DMS114 treated with DMSO at 0.1 percent for 48 hours (cell line): ENCODE results near the gene DTX4.

Experiments
- DNase-seq: peaks from one replicate; lab custom pipeline; 2025; ENCODE audit not compliant: unreplicated experiment; lab: John Stamatoyannopoulos, UW

DTX4 gene

DNA sequence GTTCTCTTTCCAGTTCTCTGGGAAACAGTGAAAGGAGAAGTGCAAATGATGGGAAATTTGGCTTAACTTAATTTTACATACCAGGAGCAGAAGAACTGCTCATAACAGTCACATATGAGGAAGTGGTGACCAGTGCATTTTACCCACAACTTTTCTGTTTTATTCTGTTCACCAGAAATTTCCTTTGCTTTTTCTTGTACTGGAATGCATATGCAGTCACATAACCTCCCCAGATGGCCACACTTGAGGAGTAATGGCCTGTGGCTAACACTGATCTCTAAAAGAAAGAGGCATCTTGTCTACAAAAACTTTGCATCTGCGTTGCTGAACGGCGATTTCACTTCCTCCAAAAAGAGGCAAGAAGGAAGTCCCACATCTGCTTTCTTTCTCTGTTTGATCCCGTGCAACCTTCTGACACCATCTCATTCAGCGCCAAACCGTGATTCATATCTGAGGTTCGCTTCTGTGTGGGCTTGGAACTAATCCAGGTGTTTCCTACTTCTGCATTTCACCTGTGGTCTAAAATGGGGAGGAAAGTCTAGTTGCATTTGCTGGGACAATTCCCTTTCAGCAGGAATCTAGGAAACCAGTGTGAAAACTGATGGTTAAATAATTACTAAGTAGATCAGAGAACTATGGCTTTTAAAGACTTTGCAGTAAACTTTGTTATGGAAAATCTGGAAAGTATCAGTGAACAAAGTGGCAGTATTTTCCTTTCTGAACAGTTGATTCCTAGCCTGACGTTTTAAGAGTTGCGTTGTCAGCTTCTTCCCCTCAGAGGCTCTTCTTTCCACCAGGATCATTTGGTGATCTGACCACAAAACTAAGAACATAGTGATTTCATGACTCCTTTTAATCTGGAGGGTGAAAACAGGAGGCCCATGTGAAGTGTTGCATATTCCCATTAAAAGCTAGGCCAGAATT, 45.0 kb downstream of the DTX4 start:
- DNase-seq, result no peak

DNA sequence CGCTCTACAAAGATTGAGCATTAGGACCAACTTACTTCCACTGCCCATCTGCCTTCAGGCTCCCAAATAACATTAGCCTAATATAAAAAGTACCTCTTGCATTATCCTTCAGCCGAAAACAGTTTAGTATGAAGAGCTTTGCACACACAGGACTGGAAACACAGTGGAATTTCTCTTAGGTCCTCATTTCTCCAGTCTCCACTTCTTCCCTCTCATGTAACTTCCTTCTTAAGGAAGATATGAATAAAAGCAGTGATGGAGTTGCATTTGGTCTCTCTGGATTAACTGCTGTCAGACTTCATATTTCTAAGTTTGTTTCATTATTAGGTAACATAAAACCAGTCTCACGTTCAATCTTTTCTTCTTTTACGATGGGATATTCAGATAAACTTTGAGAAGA, 46.4 kb downstream of the DTX4 start:
- no peak for DNase-seq

DNA sequence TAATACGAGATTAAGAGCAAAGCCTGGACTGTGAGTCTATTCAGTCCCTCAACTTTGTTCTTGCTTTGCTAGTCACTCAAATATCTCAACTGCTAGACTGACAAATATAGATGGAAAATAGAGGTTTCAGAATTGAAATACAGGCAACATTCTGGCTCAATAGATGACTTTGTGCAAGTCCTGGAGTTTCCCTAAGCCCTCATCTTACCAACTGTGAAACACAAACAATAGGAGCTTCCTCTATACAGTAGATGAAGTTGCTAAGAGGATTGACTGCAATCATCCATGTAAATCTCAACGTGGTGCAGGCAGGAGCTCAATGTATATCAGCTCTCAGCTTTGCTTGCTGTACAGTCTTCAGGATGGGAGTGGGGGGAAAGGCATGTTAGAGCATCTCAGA, 47.0 kb downstream of the DTX4 start:
- no peak for DNase-seq

DNA sequence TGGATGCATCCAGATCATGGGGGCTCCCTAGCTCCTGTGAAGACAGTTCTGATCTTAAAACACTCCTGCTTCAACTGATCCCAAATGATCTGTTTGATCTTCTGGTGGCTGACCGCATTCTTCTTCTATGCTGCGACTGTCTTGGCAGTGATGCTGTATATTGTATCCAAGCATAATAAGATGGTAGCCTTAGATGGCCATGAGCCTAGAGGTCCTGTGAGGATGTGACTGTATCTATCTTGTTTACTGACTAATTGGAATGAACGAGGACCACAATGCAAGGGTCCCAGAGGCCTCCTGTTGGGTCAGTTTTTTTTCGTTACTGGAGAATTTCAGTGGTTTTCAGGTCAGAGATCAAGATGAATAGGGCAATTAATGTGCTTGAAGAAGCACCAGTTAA, 47.9 kb downstream of the DTX4 start:
- no peak for DNase-seq

DNA sequence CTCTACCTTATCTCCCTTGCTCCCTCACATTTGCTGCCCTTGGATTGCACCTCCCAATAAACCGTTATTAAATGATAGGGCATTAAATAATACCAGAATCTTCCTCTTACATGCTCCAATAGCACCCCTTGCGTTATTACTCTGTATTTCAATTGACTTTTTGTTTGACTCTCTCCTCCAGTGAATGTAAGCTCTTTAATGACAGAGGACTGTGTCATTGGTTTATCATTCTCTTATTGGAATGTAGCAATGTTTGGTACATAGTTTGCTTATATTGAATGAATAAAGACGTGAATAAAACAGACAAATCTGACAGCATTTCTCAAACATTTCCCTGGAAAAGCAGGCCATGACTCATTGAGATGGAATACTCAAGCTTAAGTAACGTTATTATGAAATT, 49.5 kb downstream of the DTX4 start:
- DNase-seq, result no peak

DNA sequence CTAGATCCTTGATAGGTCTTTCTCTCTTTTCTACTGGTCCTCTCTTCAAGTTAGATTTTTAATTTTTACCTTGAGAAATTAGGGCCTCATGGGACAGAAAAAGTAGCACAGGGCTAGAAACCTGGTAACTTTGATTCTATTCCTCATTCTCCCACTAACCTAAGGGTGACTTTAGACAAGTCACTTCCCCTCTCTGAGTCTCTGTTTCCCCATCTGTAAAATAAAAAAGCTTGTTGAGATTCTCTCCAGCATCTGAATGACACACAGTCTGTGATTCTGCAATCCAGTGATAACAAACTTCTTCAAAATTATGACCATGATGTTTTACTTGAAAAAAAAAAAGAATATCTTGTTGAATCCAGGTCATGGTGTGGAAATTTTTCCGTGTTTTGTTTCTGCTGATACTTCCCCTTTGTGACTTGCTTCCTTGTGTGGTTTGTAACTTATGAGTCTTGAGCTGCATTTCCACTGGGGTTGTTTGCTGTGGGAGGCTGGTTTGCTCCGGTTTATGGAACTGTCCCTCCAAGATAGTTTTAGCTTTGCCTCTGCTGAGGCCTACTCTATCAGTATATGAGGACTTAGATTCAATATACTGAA, 50.6 kb downstream of the DTX4 start:
- DNase-seq, result no peak

DNA sequence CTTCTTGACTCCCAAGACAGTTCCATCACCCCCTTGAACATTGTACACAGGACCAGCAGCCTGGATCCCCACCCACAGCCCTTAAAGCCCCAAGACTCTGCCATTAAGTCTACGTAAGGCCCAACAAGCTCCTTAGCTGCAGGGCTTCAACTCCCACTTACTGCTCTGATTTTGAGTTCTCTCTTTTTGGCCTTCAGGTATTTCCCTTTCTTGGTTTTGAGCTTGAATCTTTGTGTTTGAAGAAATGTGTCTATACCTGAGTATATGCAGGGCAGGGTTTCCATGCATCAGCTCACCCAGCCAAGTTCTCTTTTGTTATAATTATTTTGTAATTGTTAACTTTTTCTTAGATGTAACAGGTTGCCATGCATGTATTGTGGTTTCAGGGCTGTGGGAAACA, 51.2 kb downstream of the DTX4 start:
- DNase-seq, result no peak

DNA sequence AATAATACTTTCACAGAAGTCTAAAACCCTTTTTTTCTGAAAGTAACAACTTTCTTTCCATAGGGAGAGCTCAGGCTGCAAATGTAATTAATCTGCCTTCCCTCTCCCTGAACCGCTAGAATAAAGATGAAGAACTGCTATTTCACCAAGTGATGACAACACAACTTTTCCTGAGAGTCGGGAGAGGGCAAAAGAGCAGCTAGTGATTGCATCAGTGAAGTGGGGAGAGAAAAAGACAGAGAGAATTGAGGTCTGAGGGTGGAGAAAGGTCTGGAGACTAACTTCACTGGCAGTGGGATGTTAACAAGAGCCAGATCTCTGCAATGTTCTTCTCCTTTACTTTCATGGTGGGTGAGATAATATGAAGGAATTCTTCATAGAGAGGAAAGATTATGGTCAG, 51.7 kb downstream of the DTX4 start:
- DNase-seq, result no peak

DNA sequence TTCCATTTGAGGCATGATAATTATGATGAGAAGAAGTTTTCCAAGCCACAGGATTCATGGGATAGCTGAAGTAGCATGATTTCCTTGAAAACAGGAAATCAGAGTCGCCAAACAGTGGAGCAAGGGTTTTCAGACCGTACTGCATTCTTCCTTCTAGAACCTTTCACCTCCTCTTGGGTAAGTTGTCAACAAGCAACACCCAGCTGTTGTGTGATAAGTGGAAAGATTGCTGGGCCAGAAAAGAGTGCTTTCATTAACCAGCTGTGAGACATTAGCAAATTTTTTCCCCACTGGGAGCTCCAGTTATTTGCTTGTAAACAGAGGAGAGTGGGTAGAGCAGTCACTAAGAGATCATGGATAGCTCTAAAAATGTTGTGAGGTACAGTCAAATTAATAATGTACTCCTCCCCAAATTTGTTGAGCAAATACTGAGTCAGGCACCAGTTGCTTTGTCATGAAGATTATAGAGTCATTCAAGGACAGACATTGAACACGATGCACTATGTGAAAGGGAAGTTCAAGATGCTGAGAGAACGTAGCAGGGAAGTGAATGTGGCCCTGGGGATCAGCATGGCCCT, 52.5 kb downstream of the DTX4 start:
- no peak for DNase-seq

DNA sequence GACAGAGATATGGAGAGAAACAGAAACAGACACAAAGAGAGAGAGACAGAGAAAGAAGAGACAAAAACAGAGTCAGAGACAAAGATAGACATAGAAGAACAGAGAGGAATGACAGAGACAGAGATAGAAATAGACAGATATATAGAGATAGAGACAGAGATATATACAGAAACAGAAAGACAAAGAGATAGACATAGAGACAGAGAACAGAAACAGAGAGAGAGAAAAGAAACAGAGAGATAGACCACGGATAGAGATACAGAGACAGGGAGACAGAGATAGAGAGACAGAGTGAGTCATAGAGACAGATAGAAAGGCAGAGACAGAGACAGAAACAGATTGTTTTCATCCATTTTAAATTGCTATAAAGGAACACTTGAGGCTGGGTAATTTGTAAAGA, 53.1 kb downstream of the DTX4 start:
- no peak for DNase-seq

DNA sequence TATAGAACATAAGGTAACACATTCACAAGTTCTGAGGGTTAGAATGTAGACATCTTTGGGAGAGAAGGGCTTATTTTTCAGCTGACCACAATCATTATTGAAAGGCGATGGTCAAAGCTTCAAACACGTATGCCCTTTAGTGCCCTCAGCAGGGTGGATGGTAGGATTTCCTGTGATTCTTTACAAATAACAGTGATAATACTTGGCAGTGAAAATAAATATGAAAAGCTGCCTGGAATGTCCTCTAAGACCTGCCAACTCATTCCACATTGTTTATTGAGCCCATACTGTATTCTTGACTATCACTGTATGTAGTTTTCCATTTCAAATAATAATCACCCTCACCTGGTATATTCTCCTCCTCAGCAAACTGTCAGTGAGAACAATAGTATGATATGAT, 54.5 kb downstream of the DTX4 start:
- DNase-seq, result no peak

DNA sequence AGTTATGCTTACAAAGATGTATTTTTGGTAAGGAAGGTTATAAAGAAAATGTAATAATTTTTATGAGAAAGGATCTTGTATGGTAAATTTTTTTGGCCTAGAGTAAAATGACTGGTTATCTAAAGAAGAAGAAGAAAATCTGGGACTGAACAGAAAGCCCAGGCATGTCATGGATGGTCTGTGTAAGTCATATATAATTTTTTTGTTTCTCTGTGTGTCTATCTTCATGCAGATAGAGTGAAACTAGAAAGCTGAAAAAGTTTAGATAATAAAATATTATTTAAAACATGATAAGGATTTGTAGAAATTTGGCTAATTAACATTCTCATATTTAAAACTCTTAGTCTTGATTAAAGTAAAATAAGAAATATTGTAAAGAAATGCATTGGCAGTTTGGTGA, 68.4 kb downstream of the DTX4 start:
- DNase-seq, result no peak

DNA sequence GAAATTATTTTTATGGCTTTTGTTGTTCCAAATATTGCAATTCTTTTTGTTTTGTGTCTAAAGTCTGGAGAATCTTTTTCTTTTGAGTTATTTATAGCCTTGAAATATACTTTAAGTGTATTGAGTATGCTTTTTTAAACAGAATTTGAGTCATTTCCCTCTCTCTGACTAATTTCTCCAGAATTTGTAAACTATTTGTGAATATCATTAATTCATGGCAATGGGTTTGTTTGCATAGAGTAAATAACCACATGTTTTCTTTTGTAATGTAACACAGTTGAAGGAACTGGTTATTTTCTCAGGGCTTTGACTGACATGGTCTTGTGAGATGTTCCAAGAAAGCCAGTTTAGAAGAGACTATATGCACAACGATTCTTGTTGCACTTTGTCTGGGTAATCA, 71.7 kb downstream of the DTX4 start:
- DNase-seq, result no peak

DNA sequence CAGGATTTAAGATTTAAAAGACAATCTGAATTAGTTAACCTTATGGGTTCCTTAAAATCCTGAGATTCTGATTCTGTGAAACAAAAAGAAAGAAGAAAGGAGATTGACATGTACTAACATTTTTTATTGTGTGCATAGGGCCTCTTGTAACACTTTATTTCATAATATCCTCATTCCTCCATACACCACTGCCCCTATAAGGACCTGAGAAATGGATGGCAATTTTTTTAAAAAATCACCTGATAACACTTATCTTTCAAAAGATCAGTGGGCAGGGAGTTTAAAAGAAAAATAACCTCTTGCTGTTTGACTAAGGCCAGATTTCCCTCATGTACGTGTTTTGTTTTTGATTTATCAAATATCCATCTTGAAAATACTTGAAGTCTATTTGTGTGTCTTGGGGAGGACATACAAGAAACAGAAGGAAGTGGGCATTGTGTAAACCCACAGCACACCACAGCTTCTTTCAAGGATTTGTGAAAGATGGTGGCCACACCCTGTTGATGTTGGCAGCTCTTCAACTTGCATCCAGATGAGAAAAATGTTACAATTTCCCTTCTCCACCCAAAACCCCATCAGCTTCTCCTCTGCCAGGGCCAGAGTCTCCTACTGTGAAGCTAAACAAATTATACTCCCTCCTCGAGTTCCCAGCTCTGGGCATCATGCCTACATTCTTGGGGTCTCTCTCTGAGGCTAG, 75.7 kb downstream of the DTX4 start:
- DNase-seq, result no peak

DNA sequence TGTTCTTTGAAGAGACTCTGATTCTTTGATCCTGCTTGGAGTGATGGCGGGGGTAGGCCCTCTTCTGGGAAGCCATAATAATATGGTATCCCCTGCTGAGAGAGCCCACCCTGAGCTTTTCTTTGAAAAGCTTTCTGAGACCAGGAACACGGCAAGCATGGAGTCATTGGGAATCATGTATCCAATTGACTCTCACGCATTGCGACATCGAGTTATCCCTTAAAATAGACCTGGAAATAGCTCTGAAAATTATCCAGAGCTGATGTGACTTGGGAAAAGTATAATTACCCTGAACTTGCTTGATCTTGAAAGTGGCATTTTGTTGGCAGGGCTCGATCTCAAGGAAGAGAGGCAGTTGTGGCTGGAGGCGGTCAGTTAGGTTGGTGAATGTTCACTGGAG, 77.6 kb downstream of the DTX4 start:
- no peak for DNase-seq

DNA sequence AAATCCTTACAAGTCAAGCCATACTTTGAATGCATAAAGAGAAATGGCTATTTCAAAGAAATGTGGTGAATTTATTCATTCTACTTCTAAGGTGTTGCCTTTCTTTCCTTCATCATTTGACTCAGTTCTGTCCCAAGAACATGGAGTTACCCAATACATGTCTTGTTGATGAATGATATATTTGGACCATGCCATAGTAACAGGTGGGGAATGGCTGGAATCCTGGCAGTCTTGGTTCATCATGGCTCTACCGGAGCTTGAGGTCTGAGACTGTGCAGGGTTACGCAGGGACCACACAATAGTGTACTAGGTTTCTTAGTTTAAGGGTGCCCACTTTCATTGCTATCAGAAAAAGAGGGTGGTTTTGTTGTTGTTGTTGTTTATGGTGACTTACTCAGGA, 81.1 kb downstream of the DTX4 start:
- DNase-seq, result no peak

DNA sequence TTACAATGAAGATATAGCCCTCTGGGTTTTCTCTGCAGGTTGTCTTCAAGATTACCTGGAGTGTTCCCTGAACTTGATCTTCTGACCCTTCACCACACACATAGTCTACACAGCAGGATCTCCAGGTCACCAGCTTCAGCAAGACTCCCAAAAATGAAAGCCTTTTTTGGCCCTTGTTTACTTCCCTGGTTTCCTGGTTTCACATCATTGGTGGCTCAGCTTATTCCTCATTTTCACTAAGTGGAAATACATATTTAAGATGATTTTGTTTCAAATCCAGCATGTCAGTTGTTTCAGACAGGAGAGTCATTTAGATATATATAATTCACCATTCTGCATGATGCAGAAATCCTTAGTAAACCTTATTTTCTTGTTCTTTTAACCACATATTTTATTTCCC, 82.4 kb downstream of the DTX4 start:
- DNase-seq, result no peak

DNA sequence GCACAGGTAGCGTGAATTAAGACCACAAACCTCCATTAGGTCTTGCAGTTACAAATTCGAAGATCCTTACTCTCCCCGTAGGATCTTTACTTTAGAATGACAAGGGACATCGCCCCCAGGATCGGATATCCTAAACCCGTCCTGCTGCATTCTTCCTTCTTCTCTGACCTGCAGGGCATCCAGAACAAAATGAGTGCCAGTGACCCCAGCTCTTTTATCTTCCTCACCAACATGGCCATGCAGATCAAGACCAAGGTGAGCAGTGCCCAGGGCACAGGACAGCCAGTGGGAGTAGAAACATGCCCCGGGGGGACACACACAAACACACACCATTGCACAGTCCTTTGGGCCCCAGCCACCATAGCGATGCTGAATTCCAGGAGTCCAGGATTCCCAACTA, 83.3 kb downstream of the DTX4 start:
- DNase-seq, result no peak
